Muscle layer of colon (tissue), 2 donors: ENCODE data around the gene KDM6B.

ENCODE experiments used
- H3K27ac ChIP-seq: one replicate; pipeline ENCODE4 v1.7.0; 2013; ENCODE audit warnings: low read depth, mild to moderate bottlenecking, low read length, moderate library complexity
- H3K27me3 ChIP-seq, 2 donors: one replicate each; pipeline ENCODE4 v1.7.0; 2013; ENCODE audit warnings: low read length in 2 of 2, mild to moderate bottlenecking in 2 of 2; ENCODE audit not compliant: insufficient read depth in 2 of 2, control insufficient read depth in 1 of 2
- H3K36me3 ChIP-seq: one replicate; pipeline ENCODE4 v1.7.0; 2013; ENCODE audit warnings: mild to moderate bottlenecking, low read length; ENCODE audit not compliant: insufficient read depth
- H3K4me1 ChIP-seq: one replicate; pipeline ENCODE4 v1.7.0; 2013; ENCODE audit warnings: mild to moderate bottlenecking, low read length; ENCODE audit not compliant: insufficient read depth
- H3K4me3 ChIP-seq, 2 donors: one replicate each; pipeline ENCODE4 v1.7.0; 2013; ENCODE audit warnings: low read length in 2 of 2, low read depth in 1 of 2, mild to moderate bottlenecking in 1 of 2, moderate library complexity in 1 of 2
- H3K9ac ChIP-seq: one replicate; pipeline ENCODE4 v1.7.0; 2013; ENCODE audit warnings: low read length
- H3K9me3 ChIP-seq: one replicate; pipeline ENCODE4 v1.7.0; 2013; ENCODE audit warnings: mild to moderate bottlenecking, low read length
- donor health status: abdominal sarcoma.
- donor health status: Adenocarcinoma of cecum.

The KDM6B gene, protein sequence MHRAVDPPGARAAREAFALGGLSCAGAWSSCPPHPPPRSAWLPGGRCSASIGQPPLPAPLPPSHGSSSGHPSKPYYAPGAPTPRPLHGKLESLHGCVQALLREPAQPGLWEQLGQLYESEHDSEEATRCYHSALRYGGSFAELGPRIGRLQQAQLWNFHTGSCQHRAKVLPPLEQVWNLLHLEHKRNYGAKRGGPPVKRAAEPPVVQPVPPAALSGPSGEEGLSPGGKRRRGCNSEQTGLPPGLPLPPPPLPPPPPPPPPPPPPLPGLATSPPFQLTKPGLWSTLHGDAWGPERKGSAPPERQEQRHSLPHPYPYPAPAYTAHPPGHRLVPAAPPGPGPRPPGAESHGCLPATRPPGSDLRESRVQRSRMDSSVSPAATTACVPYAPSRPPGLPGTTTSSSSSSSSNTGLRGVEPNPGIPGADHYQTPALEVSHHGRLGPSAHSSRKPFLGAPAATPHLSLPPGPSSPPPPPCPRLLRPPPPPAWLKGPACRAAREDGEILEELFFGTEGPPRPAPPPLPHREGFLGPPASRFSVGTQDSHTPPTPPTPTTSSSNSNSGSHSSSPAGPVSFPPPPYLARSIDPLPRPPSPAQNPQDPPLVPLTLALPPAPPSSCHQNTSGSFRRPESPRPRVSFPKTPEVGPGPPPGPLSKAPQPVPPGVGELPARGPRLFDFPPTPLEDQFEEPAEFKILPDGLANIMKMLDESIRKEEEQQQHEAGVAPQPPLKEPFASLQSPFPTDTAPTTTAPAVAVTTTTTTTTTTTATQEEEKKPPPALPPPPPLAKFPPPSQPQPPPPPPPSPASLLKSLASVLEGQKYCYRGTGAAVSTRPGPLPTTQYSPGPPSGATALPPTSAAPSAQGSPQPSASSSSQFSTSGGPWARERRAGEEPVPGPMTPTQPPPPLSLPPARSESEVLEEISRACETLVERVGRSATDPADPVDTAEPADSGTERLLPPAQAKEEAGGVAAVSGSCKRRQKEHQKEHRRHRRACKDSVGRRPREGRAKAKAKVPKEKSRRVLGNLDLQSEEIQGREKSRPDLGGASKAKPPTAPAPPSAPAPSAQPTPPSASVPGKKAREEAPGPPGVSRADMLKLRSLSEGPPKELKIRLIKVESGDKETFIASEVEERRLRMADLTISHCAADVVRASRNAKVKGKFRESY (N-terminal part only)

DNA sequence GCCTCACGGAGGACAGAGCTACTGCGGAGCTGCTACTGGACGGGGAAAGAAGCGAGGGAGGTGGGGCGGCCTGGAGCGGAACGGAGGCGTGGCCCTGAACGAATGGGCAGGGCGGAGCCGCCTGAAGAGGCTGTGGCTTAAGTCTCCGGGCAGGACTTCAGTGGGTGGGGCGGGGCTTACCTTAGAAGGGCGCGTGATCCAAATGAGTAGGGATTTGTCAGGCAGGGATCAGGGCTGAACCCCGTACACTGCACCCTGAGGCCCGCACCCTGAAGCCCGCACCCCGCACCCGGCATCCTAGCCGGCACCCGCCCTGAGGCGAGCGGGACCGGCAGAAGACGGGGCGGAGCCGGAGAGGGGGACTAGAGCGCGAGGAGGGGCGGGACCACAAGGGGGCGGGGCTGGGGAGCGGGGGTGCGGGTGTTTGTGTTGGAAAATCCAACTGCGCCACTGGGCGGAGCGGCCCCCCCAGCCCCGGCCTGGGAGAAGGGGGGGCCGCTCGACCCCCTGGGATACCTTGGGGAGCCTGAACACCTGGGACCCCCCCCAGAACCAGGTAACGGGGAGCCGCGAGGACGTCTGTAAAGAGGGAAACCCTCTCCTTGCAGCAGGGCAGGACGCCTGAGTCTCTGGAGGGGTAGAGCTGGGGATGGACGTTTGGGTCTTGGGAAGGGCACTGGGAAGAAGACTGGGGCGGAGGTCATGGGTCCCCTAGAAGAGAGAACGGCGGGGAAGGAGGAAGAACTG is at the start of gene KDM6B:
TSS of gene KDM6B (plus strand) at position 423 of the 747 bp plus-strand sequence. CDS start 11,338 bp downstream, outside the sequence.
- peak within 1 kb of the TSS; percentile 92 to 94 for H3K4me3 ChIP-seq
- H3K9ac ChIP-seq: peak within 1 kb of the TSS; percentile 87
- H3K36me3 ChIP-seq: no peaks in the 10 kb centered on the region
- no peaks in the 10 kb centered on the region for H3K9me3 ChIP-seq
- peaks cover 0 to 6% of the 10 kb centered on the region in 2 donors for H3K27me3 ChIP-seq
- H3K4me1 ChIP-seq: peaks cover 27% of the 10 kb centered on the region
- peak within 1 kb of the TSS; percentile 97 for H3K27ac ChIP-seq

DNA sequence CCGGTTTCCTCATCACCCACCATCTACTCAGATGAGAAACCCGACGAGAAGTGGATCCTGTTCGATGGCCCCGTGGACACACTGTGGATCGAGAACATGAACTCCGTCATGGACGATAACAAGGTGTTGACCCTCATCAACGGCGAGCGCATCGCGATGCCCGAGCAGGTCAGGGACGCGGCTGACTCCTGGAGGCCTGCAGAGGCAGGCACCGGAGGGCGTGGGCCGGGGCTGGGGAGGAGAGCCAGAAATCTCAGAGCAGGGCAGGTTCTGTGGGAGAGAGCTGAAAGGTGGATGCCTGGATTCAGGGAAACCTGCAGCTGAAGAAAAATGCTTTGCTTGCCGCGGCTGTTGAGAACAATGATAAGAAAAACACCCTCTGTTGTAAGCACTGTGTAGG is 47.2 kb upstream of the KDM6B start:
- Histone ChIP-seq H3K9ac (no peak overlapping the region), H3K36me3 (no peaks in the 10 kb centered on the region), H3K4me1 (no peaks in the 10 kb centered on the region), H3K9me3 (no peaks in the 10 kb centered on the region), H3K27me3 (no peaks in the 10 kb centered on the region), H3K4me3 (no peak overlapping the region), H3K27ac (no peak overlapping the region)

DNA sequence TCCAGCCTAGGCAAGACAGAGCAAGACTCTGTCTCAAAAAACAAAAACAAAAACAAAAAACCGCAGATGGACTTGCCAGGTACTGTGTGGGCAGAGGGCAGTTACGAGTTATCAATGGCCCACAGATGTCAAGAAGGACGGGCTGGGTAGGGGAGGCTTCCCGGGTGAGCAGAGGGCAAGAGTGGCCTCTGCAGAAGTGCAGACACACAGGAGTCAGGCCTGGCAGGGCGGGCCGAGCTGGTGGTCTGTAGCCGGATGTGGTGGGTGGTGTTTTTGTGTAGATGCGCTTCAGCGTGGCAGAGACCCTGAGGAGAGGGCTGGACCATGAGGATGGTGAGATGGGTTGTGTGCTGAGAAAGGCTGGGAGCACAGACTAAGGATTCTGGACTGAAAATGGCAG is 44.9 kb upstream of the KDM6B start:
- Histone ChIP-seq H3K9me3 (no peaks in the 10 kb centered on the region), H3K4me1 (no peaks in the 10 kb centered on the region), H3K27ac (no peak overlapping the region), H3K27me3 (no peaks in the 10 kb centered on the region), H3K9ac (no peak overlapping the region), H3K4me3 (no peak overlapping the region), H3K36me3 (no peaks in the 10 kb centered on the region)

DNA sequence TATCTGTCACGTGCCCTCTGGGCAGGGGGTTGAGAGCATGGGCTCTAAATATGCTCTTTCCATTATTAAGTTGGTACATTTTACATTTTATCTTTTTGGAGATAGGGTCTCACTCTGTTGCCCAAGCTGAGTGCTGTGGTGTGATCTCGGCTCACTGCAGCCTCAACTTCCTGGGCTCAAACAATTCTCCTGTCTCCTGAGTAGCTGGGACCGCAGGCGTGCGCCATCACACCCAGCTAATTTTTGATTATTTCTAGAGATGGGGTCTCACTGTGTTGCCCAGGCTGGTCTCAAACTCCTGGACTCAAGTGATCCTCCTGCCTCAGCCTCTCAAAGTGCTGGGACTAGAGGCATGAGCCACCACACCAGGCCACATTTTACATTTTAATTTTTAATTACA is 43.9 kb upstream of the KDM6B start:
- no peaks in the 10 kb centered on the region for H3K27me3 ChIP-seq
- H3K9ac ChIP-seq: no peak overlapping the region
- H3K36me3 ChIP-seq: no peaks in the 10 kb centered on the region
- no peaks in the 10 kb centered on the region for H3K4me1 ChIP-seq
- H3K4me3 ChIP-seq: no peak overlapping the region
- no peaks in the 10 kb centered on the region for H3K9me3 ChIP-seq
- no peak overlapping the region for H3K27ac ChIP-seq

DNA sequence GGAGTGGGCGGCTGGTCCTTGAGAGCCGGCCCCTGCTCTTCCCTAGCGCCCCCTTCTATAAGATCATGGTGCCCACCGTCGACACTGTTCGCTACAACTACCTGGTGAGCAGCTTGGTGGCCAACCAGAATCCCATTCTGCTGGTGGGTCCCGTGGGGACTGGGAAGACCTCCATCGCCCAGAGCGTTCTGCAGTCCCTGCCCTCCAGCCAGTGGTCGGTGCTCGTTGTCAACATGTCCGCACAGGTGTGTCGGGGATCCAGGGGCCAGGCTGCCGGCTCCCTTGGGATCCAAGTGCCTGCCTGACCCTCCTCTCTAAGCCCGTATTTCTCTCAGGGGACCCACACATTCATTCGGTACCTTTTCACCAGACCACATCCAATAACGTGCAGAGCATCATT is 41.4 kb upstream of the KDM6B start:
- Histone ChIP-seq H3K4me3 (no peak overlapping the region), H3K9ac (no peak overlapping the region), H3K9me3 (no peaks in the 10 kb centered on the region), H3K4me1 (no peaks in the 10 kb centered on the region), H3K27ac (no peak overlapping the region), H3K27me3 (no peaks in the 10 kb centered on the region), H3K36me3 (no peaks in the 10 kb centered on the region)

DNA sequence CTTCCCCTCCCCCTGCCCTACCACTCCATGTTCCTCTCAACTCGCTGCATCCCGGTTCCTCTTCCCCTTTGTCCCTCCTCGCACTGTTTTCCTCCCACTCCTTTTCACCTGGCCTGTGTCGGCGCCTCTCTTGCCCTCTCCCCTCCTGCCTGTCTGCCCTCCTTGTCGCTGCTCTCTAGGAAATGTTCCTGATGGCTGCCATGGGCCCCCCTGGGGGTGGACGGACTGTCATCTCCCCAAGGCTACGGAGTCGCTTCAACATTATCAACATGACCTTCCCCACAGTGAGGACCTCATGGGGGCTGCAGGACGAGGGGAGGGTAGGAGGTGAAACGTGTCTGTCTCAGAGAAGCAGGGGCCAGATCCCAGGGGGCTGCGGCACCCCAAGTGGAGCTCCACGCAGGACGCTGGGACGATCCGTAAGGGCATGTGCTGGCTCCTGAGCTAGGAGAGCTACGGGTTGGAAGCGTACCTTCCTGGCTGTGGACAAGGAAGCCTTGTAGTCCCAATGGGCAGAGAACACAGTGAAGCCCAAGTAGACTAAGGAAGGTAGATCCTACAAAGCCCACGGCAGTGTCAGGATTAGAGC is 39.8 kb upstream of the KDM6B start:
- no peaks in the 10 kb centered on the region for H3K4me1 ChIP-seq

DNA sequence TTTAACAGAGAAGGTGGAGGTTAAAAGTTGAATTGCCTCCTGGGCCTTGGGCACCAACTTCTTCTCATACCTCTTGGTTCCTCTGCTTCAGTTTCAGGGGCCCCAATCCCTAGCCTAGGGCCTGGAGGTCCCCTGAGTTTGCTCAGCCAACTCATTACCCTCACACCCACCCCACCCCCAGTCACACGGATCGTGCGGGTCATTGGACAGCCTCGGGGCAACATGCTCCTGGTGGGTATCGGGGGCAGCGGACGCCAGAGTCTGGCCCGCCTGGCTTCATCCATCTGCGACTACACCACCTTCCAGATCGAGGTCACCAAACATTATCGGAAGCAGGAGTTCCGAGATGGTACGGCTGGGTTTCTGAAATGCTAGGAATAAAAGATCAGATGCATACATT is 36.0 kb upstream of the KDM6B start:
- H3K27ac ChIP-seq: no peak overlapping the region
- no peak overlapping the region for H3K4me3 ChIP-seq
- H3K36me3 ChIP-seq: no peaks in the 10 kb centered on the region
- no peaks in the 10 kb centered on the region for H3K4me1 ChIP-seq
- H3K27me3 ChIP-seq: no peaks in the 10 kb centered on the region
- no peak overlapping the region for H3K9ac ChIP-seq
- H3K9me3 ChIP-seq: no peaks in the 10 kb centered on the region

More for the DNA sequence above, 39.8 kb upstream of the KDM6B start:
- Histone ChIP-seq H3K27ac (no peak overlapping the region), H3K36me3 (no peaks in the 10 kb centered on the region), H3K27me3 (no peaks in the 10 kb centered on the region), H3K9ac (no peak overlapping the region), H3K9me3 (no peaks in the 10 kb centered on the region), H3K4me3 (no peak overlapping the region)

DNA sequence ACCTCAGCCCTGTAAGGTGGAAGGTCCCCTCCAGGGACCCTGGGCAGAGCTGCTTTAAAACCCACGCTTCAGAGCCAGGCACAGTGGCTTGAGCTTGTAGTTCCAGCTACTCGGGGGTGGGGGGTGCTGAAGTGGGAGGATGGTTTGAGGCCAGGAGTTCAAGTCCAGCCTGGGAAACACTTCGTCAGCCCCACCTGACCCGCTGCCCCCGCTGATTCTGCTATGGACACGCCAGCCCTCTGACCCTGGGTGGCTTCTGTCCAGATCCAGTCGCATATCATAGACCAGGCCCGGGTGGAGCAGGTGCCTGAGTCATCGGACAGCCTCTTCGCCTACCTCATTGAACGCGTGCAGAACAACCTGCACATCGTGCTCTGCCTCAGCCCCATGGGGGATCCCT is 35.2 kb upstream of the KDM6B start:
- H3K9ac ChIP-seq: no peak overlapping the region
- no peaks in the 10 kb centered on the region for H3K27me3 ChIP-seq
- no peaks in the 10 kb centered on the region for H3K4me1 ChIP-seq
- no peak overlapping the region for H3K4me3 ChIP-seq
- no peaks in the 10 kb centered on the region for H3K9me3 ChIP-seq
- H3K36me3 ChIP-seq: no peaks in the 10 kb centered on the region
- no peak overlapping the region for H3K27ac ChIP-seq

DNA sequence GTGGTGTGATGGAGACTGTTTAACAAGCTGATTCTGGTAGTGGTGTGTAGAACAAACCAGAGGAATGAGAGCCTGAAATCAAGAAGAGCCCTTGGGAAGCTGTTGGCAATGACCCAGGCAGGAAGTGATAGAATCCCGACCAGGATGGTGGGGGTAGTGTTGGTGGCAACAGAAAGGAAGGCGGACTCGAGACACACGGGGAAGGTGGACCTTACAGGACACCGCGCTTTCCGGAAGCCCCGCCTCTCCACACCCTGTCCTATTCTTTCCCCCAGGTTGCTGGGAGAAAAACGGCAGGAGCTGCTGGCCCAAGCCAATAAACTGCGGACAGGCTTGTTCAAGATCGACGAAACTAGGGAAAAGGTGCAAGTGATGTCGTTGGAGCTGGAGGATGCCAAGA is 30.0 kb upstream of the KDM6B start:
- Histone ChIP-seq H3K36me3 (no peaks in the 10 kb centered on the region), H3K27me3 (no peaks in the 10 kb centered on the region), H3K27ac (no peak overlapping the region), H3K9me3 (no peaks in the 10 kb centered on the region), H3K4me1 (no peaks in the 10 kb centered on the region), H3K4me3 (no peak overlapping the region), H3K9ac (no peak overlapping the region)

DNA sequence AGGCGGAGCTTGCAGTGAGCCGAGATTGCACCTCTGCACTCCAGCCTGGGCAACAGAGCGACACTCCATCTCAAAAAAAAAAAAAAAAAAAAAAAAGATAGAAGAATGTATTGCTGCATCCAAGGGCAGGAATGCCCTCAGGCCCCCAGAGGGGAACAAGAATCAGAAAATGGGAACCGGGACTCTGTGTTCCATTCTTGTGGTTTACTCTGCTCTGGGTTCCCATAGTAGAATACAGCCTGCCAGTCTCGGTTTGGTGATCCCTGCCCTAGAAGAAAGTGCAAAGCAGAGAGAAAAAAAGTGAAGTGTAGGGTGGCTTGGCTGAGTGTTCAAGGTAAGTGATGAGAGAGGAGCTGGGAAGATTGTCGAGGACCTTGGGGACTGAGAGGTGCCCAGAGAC is 27.4 kb upstream of the KDM6B start:
- no peak overlapping the region for H3K27ac ChIP-seq
- H3K4me1 ChIP-seq: no peaks in the 10 kb centered on the region
- no peaks in the 10 kb centered on the region for H3K9me3 ChIP-seq
- no peak overlapping the region for H3K9ac ChIP-seq
- no peaks in the 10 kb centered on the region for H3K36me3 ChIP-seq
- no peaks in the 10 kb centered on the region for H3K27me3 ChIP-seq
- no peak overlapping the region for H3K4me3 ChIP-seq
